SK-N-SH treated with all-trans-retinoic acid at 6 μM for 48 hours (cell line): Measurements from ENCODE around the gene GMPR2.

Experiments used
- ATAC-seq: fragments of 200-7000 bp; cut with Tn5 transposase; 3 replicates; pipeline ENCODE4 v1.9.1; 2020; ENCODE audit warnings: mild to moderate bottlenecking, moderate library complexity
- ARNTL ChIP-seq: fragments of 450-650 bp; formaldehyde crosslinking; IDR thresholded peaks from 2 replicates; pipeline ENCODE4 v1.5.0; 2020; ENCODE audit warnings: low read depth, mild to moderate bottlenecking, moderate library complexity, borderline replicate concordance
- BACH2 ChIP-seq: fragments of 250-450 bp; sonication (Bioruptor Pico); IDR thresholded peaks from 2 replicates; pipeline ENCODE4 v1.9.0; 2021; ENCODE audit warnings: mild to moderate bottlenecking, borderline replicate concordance
- ESRRG ChIP-seq: fragments of 250-450 bp; sonication (Bioruptor Pico); IDR thresholded peaks from 2 replicates; pipeline ENCODE4 v1.6.1; 2021; ENCODE audit warnings: mild to moderate bottlenecking
- GLIS3 ChIP-seq: fragments of 250-450 bp; sonication (Bioruptor Pico); IDR thresholded peaks from 2 replicates; pipeline ENCODE4 v1.5.0; 2020; ENCODE audit warnings: mild to moderate bottlenecking, moderate library complexity
- ISL1 ChIP-seq: fragments of 250-450 bp; sonication (Bioruptor Pico); IDR thresholded peaks from 2 replicates; pipeline ENCODE4 v2.1.2; 2022; ENCODE audit warnings: mild to moderate bottlenecking, moderate library complexity
- OSR1 ChIP-seq: fragments of 250-450 bp; sonication (Bioruptor Pico); IDR thresholded peaks from 2 replicates; pipeline ENCODE4 v1.8.0; 2022; ENCODE audit warnings: moderate library complexity, mild to moderate bottlenecking, inconsistent platforms
- PPARA ChIP-seq: fragments of 250-450 bp; sonication (Bioruptor Pico); IDR thresholded peaks from 2 replicates; pipeline ENCODE4 v1.5.0; 2020; ENCODE audit warnings: mild to moderate bottlenecking, borderline replicate concordance
- RARB ChIP-seq: fragments of 250-450 bp; sonication (Bioruptor Pico); IDR thresholded peaks from 2 replicates; pipeline ENCODE4 v1.8.0; 2021; ENCODE audit warnings: mild to moderate bottlenecking, moderate library complexity
- SNAI2 ChIP-seq: fragments of 250-450 bp; sonication (Bioruptor Pico); IDR thresholded peaks from 2 replicates; pipeline ENCODE4 v1.5.0; 2020; ENCODE audit warnings: mild to moderate bottlenecking, moderate library complexity
- TCF4 ChIP-seq: fragments of 250-450 bp; sonication (Bioruptor Pico); IDR thresholded peaks from 2 replicates; pipeline ENCODE4 v1.8.0; 2021; ENCODE audit warnings: mild to moderate bottlenecking, moderate library complexity, borderline replicate concordance
- TOX ChIP-seq: fragments of 250-450 bp; sonication (Bioruptor Pico); IDR thresholded peaks from 2 replicates; pipeline ENCODE4 v1.8.0; 2021; ENCODE audit warnings: mild to moderate bottlenecking, moderate library complexity, borderline replicate concordance
- ZC3H10 ChIP-seq: fragments of 250-450 bp; sonication (Bioruptor Pico); IDR thresholded peaks from 2 replicates; pipeline ENCODE4 v1.5.1; 2021; ENCODE audit warnings: mild to moderate bottlenecking, moderate library complexity
- ZFP30 ChIP-seq: fragments of 450-650 bp; formaldehyde crosslinking; IDR thresholded peaks from 2 replicates; pipeline ENCODE4 v1.5.0; 2022; ENCODE audit warnings: mild to moderate bottlenecking, moderate library complexity
- ZNF70 ChIP-seq: fragments of 450-650 bp; formaldehyde crosslinking; IDR thresholded peaks from 2 replicates; pipeline ENCODE4 v1.5.0; 2020; ENCODE audit warnings: mild to moderate bottlenecking, moderate library complexity
- ZNF8 ChIP-seq: fragments of 450-650 bp; formaldehyde crosslinking; IDR thresholded peaks from 2 replicates; pipeline ENCODE4 v1.5.0; 2020; ENCODE audit warnings: mild to moderate bottlenecking, moderate library complexity
- TF ChIP-seq, protein P1 (sequence below): fragments of 250-450 bp; sonication (Bioruptor Pico); IDR thresholded peaks from 2 replicates; pipeline ENCODE4 v1.5.1; 2021; ENCODE audit warnings: mild to moderate bottlenecking, moderate library complexity
- TF ChIP-seq, protein P2 (sequence below): fragments of 250-450 bp; sonication (Bioruptor Pico); IDR thresholded peaks from 2 replicates; pipeline ENCODE4 v1.8.0; 2021; ENCODE audit warnings: low read depth, mild to moderate bottlenecking, moderate library complexity, borderline replicate concordance
- TF ChIP-seq, protein P3 (sequence below): fragments of 250-450 bp; sonication (Bioruptor Pico); IDR thresholded peaks from 2 replicates; pipeline ENCODE4 v1.5.0; 2020; ENCODE audit warnings: mild to moderate bottlenecking, moderate library complexity
- TF ChIP-seq, protein P4 (sequence below): fragments of 250-450 bp; sonication (Bioruptor Pico); IDR thresholded peaks from 2 replicates; pipeline ENCODE4 v1.8.0; 2020; ENCODE audit warnings: mild to moderate bottlenecking, moderate library complexity, borderline replicate concordance
- TF ChIP-seq, protein P5 (sequence below): fragments of 250-450 bp; sonication (Bioruptor Pico); IDR thresholded peaks from 2 replicates; pipeline ENCODE4 v1.5.1; 2020; ENCODE audit warnings: low read depth, mild to moderate bottlenecking, moderate library complexity

GMPR2 gene

DNA sequence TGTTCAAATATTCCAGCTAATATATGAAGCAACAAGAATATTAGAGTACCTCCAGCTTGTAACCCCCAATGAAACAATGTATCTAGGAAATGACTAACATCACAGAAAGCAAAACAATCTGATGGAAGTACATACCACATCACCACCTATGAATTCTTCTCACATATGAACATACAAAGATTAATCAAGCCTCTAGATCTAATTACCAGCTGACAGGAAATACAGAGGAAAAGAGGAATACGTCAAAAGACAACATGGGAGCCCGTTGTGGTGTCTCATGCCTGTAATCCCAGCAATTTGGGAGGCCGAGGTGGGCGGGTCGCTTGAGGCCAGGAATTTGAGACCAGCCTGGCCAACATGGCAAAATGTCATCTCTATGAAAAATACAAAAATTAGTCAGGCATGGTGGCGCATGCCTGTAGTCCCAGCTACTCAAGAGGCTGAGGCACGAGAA, 8.1 kb upstream of the GMPR2 start:
- ATAC-seq: peak; percentile 52; the same call in 2 of the 3 replicates
- no peak for TF ChIP-seq ESRRG (CRISPR knock-in tag)
- no peak for TF ChIP-seq ZNF70 (CRISPR knock-in tag)
- no peak for TF ChIP-seq ZC3H10 (CRISPR knock-in tag)
- no peak for TF ChIP-seq BACH2 (CRISPR knock-in tag)
- no peak for TF ChIP-seq ISL1 (CRISPR knock-in tag)

DNA sequence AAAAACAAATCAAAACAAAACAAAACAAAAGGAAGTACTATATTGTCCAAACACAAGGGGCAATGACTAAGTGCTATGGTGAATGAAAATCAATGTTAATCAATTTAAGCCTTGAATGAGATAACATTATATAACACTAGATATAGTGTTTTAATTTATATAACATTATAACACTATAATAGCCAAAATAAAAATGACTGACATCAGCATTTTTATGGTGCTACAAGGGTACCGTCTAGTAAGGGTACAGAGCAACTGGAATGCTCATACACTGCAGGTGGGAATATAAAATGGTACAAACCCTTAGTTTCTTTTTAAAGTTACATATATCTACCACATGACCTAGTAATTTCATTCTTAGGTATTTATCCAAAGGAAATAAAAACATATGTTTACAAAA, 6.3 kb upstream of the GMPR2 start:
- no peak for ATAC-seq
- TF ChIP-seq, protein P1, sequence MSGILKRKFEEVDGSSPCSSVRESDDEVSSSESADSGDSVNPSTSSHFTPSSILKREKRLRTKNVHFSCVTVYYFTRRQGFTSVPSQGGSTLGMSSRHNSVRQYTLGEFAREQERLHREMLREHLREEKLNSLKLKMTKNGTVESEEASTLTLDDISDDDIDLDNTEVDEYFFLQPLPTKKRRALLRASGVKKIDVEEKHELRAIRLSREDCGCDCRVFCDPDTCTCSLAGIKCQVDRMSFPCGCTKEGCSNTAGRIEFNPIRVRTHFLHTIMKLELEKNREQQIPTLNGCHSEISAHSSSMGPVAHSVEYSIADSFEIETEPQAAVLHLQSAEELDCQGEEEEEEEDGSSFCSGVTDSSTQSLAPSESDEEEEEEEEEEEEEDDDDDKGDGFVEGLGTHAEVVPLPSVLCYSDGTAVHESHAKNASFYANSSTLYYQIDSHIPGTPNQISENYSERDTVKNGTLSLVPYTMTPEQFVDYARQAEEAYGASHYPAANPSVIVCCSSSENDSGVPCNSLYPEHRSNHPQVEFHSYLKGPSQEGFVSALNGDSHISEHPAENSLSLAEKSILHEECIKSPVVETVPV (CRISPR knock-in tag): no peak
- TF ChIP-seq ARNTL: no peak
- TF ChIP-seq ZNF8 (CRISPR knock-in tag): no peak
- TF ChIP-seq ISL1 (CRISPR knock-in tag): no peak
- no peak for TF ChIP-seq OSR1 (CRISPR knock-in tag)
- no peak for TF ChIP-seq PPARA (CRISPR knock-in tag)
- no peak for TF ChIP-seq SNAI2 (CRISPR knock-in tag)
- TF ChIP-seq ZFP30 (CRISPR knock-in tag): no peak
- TF ChIP-seq GLIS3 (CRISPR knock-in tag): no peak
- no peak for TF ChIP-seq ZNF70 (CRISPR knock-in tag)
- TF ChIP-seq BACH2 (CRISPR knock-in tag): no peak
- TF ChIP-seq RARB (CRISPR knock-in tag): no peak
- TF ChIP-seq ESRRG (CRISPR knock-in tag): no peak
- no peak for TF ChIP-seq TCF4 (CRISPR knock-in tag)
- TF ChIP-seq, all 23 proteins: peak for 0

DNA sequence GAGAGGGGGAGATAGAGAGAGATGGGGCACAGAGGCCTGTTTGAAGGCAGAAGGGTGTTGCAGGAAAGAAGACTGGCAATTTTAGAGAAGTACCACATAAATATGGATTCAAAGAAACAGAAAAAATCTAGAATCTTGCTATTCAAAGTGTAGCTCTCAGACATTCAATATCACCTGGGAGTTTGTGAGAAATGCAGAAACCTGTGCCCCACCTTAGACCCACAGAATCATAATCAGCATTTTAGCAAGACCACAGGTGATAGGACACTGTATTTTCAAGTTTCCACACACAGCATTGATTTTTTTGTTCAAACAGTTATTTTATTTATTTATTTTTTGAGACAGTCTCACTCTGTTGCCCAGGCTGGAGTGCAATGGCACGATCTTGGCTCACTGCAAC, 3.8 kb upstream of the GMPR2 start:
- TF ChIP-seq, protein P2, sequence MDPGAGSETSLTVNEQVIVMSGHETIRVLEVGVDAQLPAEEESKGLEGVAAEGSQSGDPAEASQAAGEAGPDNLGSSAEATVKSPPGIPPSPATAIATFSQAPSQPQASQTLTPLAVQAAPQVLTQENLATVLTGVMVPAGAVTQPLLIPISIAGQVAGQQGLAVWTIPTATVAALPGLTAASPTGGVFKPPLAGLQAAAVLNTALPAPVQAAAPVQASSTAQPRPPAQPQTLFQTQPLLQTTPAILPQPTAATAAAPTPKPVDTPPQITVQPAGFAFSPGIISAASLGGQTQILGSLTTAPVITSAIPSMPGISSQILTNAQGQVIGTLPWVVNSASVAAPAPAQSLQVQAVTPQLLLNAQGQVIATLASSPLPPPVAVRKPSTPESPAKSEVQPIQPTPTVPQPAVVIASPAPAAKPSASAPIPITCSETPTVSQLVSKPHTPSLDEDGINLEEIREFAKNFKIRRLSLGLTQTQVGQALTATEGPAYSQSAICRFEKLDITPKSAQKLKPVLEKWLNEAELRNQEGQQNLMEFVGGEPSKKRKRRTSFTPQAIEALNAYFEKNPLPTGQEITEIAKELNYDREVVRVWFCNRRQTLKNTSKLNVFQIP: no peak
- TF ChIP-seq PPARA (CRISPR knock-in tag) (no peak), ZFP30 (CRISPR knock-in tag) (no peak)
- no peak for ATAC-seq

DNA sequence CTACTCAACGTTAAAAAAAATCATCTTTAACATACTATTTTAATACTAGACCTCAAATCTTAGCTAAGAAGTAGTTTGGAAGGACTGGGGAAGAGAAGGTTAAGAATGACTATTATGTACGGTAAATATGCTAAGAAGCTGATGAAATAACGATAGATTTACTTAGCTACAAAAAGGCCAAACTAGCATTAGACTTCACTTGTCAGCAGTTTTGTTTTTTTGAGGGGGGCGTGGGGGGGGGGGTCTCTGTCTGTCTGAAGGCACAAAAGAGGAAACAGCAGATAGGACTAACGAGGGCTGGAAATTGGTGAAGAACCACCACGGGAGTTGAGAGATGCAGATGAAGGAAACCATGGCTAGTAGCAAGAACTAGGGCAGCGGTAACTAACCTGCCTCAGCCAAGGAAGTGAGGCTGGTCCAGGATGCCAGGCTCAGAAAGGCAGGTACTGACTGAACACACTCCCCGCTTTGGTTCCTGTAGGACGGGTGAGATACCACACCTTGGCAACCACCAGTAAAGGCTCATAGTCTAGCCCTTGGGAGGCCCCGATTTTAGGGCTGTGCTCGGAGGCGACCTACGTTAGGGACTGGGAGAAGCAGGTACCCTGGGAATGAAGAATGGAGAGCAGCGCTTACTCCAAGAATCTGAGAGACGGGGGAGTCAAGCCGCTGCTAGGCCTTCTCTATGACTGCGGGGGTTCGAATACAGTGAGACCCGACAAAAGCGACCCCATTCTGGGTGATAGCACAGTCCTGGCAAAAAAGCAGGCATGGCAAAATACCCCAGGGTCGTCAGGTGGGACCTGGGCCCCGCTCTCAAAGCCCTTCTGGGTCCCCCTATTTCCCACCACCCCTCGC, 1.2 kb upstream of the GMPR2 start:
- TF ChIP-seq ZC3H10 (CRISPR knock-in tag) (no peak), TOX (CRISPR knock-in tag) (no peak), ZNF70 (CRISPR knock-in tag) (no peak)
- TF ChIP-seq, protein P3, sequence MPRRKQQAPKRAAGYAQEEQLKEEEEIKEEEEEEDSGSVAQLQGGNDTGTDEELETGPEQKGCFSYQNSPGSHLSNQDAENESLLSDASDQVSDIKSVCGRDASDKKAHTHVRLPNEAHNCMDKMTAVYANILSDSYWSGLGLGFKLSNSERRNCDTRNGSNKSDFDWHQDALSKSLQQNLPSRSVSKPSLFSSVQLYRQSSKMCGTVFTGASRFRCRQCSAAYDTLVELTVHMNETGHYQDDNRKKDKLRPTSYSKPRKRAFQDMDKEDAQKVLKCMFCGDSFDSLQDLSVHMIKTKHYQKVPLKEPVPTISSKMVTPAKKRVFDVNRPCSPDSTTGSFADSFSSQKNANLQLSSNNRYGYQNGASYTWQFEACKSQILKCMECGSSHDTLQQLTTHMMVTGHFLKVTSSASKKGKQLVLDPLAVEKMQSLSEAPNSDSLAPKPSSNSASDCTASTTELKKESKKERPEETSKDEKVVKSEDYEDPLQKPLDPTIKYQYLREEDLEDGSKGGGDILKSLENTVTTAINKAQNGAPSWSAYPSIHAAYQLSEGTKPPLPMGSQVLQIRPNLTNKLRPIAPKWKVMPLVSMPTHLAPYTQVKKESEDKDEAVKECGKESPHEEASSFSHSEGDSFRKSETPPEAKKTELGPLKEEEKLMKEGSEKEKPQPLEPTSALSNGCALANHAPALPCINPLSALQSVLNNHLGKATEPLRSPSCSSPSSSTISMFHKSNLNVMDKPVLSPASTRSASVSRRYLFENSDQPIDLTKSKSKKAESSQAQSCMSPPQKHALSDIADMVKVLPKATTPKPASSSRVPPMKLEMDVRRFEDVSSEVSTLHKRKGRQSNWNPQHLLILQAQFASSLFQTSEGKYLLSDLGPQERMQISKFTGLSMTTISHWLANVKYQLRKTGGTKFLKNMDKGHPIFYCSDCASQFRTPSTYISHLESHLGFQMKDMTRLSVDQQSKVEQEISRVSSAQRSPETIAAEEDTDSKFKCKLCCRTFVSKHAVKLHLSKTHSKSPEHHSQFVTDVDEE (CRISPR knock-in tag): no peak
- TF ChIP-seq, protein P4, sequence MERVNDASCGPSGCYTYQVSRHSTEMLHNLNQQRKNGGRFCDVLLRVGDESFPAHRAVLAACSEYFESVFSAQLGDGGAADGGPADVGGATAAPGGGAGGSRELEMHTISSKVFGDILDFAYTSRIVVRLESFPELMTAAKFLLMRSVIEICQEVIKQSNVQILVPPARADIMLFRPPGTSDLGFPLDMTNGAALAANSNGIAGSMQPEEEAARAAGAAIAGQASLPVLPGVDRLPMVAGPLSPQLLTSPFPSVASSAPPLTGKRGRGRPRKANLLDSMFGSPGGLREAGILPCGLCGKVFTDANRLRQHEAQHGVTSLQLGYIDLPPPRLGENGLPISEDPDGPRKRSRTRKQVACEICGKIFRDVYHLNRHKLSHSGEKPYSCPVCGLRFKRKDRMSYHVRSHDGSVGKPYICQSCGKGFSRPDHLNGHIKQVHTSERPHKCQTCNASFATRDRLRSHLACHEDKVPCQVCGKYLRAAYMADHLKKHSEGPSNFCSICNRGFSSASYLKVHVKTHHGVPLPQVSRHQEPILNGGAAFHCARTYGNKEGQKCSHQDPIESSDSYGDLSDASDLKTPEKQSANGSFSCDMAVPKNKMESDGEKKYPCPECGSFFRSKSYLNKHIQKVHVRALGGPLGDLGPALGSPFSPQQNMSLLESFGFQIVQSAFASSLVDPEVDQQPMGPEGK (CRISPR knock-in tag): no peak
- TF ChIP-seq, protein P5, sequence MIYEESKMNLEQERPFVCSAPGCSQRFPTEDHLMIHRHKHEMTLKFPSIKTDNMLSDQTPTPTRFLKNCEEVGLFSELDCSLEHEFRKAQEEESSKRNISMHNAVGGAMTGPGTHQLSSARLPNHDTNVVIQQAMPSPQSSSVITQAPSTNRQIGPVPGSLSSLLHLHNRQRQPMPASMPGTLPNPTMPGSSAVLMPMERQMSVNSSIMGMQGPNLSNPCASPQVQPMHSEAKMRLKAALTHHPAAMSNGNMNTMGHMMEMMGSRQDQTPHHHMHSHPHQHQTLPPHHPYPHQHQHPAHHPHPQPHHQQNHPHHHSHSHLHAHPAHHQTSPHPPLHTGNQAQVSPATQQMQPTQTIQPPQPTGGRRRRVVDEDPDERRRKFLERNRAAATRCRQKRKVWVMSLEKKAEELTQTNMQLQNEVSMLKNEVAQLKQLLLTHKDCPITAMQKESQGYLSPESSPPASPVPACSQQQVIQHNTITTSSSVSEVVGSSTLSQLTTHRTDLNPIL (CRISPR knock-in tag): no peak
- ATAC-seq: peak; percentile 12
